ELR (cell line): ENCODE results near the gene DERL3.

Experiments
- DNase-seq: peaks from one replicate; pipeline ENCODE4 v3.0.0-alpha.2; 2015; ENCODE audit warnings: low read depth

DERL3 gene

DNA sequence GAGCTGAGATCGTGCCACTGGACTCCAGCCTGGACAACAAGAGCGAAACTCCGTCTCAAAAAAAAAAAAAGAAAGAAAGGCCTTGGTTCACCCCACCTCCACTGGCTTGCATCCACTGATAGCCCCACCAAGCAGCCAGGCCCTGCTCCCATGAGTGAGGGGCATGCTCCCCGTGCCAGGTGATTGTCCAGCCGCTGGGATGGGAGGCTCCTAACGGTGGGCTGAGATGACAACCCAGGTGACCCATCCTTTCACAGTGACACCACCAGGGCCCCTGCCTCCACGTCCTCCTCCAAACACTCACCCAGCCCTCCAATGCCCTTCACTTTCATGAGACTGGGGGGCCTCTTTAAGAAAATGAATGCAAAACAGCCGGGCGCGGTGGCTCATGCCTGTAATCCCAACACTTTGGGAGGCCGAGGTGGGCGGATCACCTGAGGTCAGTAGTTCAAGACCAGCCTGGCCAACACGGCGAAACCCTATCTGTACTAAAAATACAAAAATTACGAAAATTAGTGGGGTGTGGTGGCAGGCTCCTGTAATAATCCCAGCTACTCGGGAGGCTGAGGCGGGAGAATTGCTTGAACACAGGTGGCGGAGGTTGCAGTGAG, 8.6 kb upstream of the DERL3 start:
- no peak for DNase-seq

DNA sequence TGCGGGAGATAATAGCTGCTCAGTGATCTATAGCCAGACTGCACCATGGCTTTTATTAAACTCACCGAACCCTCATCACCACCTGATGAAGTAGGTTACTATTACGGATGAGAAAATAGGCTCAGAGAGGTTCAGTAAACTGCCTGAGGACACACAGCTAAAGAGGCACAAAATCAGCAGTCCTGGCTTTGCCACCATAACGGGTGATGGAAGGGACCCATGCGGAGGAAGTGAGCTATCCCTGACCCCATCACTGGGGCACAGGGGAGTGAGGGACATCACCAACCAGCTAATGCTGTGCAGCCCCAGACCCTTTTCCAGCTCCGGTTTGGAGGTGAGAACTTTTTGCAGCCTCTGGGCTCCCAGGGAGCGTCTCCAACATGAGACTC, 7.3 kb upstream of the DERL3 start:
- no peak for DNase-seq

DNA sequence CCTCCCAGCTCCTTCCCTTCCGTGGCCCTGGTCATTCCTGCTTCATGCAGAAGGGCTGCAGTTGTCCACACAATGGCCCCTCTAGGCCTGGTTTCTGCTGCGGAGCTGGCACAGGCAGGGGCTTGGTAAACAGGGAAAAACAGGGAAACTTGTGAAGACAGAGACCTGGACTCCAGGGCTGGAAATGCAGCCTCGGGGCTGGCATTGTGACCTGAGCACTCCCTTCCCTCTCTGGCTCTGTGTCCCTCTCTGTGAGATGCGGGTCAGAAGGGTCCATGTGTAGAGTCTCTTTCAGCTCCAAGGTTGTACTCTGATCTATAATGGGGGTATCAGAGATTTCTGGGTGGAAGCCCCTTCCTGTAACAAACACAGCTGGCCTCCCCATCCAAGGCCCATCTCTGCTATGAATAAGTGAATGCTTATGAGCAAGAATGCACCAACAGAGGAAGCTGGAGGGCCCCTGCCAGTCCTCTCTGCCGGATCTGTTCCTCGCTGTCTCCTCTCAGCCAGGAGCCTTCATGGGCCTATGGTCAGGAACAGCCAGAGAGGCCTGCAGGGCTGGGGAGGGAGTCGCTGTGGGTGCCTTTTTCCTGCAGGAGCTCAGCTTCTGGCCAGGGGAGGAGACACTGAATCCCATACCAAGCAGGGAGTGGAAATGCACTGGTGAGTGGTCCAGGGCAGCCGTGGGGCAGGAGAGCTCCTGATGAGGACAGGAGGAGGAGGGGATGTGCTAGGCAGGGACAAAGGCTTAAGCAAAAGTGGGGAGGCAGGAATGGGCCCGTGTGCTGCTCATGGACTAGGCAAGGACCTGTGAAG, 6.7 kb upstream of the DERL3 start:
- no peak for DNase-seq

DNA sequence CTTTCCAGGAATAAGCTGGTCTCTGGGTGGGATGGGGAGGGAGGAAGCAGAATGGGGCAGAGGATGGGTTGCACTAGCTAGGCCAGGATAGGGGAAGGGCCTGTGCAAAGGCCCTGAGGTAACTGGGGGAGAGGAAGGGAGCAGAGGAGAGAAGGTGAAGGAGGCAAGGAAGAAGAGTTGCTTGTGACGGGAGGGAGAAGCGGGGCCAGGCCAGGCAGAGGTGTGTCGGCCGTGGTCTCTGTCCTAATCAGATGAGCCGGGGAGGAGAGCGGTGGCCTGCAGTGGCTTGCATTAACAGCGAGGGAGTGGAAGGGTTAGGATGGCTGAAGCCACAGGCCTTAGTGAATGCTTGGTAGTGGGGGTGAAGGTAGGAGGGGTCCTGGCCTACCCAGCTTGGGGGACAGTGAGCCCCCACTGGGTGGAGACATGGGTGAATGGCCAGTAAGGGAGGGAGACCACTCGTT, 6.0 kb upstream of the DERL3 start:
- no peak for DNase-seq

DNA sequence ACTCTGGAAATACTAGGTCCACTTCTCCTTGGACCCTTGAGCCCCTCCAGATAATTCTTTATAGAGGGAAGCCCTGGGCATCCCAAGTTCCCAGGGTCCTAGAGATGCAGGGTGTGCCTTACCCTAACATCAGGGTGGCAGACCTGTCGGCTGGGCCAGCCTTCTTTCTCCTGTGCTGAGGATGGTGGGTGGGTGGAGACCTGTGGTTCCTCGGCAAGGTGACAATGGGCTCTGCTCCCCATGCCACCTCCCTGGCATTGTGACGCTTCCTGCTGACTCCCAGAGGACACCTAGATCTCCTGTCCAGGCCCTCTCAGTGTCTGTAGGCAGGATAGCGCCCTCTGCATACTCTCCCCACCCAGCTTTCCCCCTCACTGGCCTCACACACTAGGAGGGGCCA, 3.8 kb upstream of the DERL3 start:
- DNase-seq: no peak

DNA sequence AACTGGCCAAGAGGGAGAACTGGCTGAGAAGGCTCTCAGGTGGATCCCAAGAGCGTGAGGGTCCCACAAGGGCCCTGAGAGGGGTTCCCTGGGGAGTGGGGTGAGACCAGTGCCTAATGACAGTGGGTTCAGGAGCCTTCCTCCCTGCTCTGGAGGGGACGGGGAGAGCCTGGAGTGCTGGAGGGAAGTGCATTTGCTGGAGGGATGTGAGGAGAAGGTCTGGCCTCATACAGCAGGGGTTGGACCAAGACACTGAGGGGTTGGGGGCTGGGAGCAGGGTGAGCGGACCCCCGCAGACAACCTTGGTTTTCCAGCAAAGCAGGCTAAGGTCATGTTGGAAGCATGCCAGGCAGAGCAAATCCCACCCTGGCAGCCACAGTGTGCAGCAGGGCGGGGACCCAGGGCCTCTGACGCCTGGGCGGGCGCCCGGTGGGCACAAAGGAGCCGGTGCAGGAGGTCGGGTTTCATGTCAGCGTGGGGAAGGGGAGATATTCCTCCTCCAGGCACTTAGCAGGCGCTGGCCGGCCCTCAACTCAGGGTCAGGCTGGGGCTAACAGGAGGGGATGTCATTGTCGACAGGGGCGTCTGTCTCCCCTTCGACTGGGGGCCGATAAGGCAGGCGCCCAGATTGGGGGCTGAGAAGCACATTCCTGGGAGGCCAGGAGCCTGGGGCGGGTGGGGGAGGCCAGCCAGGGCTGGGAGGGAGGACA, 3.1 kb upstream of the DERL3 start:
- no peak for DNase-seq

DNA sequence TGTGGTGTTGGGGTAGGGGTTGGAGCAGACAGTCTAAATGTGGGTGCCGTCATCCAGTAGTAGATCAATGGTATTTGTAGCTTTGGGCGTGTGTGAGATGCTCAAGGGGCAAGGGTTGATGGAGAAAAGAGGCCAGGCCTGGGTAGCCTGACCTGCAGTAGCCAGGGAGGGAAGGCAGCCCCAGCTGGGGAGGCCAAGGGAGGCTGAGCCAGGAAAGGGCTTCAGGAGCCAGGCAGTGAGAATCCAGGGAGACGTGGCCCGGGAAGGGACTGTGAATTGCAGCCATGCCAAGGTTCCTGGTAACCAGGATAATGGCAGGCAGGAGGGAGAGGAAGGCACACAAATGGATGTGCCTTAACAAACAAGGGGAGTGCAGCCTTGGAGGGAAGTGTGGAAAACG, 2.5 kb upstream of the DERL3 start:
- no peak for DNase-seq

DNA sequence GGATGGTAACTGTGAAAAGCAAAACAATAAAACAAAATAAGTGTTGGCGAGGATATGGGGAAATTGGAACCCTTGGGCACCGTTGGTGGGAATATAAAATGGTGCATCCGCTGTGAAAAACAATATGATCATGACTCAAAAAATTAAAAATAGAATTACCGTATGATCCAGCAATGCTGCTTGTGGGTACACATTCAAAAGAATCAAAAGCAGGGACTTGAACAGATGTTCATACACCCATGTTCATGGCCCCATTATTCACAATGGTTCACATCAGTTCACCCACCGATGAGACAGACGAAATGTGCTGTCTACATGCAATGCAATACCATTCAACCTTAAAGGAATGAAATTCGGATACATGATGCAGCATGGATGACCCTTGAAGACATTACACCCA, 1.2 kb upstream of the DERL3 start:
- no peak for DNase-seq

DNA sequence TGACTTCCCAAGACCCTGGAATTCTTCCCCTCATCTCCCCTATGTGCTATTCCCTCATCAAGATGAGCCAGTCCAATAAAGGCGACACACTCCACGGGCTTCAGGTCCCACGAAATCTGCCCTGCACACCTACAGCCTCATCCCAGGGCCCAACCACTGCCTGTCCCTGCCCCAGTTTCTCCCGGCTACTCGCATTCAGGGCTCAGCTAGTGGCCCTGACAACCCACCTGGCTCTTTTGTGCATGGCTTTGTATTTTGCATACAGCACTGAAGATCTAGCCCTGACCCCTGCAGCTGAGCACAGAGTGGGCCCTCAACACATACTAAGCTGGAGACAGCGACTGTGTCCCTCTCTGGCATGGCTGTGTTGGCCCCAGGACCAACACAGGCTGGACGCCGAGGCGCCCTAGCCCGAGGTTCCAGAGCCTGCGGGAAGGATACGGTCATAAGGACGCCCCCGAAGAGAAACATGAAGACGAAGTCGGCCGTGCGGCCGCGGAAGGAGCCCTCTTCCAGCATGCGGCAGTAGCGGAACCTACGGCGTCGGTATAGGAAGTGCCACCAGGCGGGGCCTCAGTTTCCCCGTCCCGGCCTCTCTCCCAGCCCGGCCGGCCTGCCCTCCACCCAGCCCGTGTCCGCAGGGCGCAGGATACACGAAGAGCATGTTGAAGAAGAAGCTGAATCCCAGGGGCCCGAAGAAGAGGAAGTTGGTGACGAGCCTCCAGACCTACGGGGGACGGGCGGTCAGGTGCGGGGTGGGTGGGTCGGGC, 710 bp downstream of the DERL3 start:
- no peak for DNase-seq

DNA sequence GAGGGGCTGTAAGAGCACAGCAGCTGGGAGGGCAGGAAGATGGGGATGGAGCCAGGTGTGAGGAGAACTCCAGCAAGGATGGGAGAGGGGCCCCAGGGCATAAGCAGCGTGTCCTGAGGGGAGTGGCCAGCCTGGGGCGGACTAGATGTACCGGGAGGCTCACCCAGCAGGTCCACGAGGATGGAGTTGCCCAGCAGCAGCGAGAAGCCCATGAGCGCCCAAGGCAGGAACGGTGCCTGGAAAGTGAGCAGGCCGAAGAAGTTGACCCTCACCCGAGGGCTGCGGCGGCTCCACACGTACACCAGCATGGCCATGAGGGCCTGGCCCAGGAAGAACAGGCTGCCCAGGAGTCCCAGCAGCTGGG, 1.3 kb downstream of the DERL3 start:
- DNase-seq: no peak

DNA sequence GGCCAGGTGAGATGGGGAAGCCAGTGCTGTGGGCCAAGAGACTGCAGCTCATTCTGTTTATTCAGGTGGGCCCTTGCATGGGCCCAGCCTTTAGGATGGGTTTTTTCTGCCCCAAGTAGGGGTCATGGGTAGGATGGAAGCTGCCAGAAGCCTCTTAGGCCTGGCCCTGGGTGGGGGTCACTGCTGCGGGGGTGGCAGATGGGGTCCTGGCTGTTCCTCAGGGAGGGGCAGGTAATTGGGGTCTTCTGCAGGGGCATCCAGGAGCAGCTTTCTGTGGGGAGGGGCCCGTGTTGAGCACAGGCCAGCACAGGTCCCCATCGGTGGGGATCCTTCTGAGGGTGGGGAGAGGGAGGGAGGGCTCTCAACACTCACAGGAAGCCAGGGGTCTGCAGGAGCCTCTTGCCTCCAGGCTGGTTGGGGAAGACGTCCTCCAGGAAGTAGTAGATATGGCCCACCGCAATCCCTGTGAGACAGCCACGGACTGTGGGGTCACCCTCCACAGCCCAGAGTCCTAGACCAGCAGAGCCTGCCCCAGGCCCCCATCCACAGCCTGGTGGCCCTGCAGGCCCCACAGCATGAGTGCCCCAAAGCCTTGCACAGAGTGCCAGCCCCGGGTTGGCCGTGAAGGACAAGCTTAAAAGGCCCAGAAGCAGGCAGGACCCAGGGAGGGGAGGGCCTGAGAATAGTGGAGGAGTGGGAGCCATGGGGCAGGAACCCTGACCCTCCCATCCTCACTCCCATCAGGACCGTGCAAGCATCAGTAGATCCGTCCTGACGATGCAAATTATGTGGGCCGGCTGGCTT, 1.9 kb downstream of the DERL3 start:
- DNase-seq: no peak

DNA sequence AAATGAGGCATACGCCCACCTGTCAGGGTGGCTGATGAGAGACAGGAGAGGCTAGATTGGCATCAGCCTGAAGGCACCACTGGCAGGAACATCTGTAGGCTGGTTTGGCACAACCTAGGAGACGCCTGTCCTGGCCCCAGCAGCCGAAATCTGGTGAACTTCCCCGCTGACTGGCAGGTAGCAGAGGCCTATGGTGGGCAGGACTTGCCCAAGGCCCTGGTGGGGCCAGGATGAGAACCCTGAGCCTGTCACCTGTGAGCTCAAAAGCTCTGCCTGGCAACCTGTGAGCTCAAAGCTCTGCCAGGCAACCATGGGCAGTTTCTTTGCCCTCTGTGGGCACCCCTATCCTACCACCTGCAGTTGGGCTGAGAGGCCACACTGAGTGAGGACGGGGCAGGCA, 2.5 kb downstream of the DERL3 start:
- DNase-seq: no peak

DNA sequence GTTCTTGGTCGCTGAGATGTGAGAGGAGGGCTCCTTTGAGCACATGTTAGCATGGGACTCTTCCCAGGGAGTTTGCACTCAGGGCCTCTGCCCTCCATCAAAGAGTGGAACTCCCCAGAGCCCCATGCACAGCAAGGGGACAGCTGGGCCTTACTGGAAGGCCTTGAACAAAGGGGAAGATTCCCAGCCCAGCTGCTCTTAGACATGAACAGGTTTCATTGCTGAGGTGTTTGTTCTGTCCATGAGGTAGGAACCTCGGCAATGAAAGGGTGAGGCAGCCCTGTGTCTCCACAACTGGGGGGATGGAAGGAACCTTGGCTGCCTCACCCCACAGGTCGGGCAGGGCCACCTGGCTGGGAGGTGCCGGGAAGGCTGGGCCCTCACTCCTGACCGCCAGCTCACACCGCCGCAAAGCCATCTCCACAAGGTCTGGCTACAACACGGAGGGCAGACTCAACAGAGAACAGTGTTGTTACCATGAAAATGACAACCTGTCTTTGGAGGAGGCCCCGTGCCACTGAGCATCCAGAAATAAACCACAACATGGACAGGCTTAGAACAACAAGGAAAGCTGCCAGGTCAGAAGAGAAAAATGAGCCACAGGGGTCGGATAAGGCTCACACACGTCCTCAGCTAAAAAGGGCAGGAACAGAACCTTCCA, 3.2 kb downstream of the DERL3 start:
- DNase-seq: no peak

DNA sequence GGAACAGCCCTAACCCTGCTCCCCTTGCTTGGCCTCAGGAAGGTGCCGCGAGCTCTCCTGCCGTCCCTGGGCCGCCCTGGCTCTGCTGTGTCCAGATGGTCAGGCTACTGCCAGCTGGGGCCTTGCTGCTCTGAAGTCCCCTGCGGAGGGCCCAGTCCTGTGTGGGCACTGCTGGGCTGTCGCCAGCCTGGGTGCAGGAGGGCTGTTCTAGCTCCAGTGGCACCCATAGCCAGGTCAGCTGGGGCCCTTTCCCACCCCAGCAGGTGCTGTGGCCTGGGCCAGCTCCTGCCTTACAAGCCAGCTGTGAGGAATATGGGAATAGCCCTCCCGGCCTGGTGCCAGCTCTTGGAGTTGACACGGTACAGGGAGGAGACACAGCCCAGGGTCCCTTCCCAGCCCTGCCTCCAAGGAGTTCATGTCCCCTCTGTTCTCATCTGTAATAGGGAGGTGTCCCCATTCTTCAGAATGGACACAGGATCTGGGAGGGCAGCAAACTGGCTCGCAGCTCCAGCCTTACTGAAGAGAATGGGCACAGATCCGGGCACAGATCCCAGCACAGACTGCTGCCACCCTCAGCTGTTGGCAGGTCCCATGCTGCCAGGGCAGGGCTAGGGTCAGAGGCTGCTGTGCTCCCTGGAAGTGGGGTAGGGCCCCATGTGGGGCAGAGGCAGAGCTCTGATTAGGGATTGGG, 3.9 kb downstream of the DERL3 start:
- DNase-seq: no peak

DNA sequence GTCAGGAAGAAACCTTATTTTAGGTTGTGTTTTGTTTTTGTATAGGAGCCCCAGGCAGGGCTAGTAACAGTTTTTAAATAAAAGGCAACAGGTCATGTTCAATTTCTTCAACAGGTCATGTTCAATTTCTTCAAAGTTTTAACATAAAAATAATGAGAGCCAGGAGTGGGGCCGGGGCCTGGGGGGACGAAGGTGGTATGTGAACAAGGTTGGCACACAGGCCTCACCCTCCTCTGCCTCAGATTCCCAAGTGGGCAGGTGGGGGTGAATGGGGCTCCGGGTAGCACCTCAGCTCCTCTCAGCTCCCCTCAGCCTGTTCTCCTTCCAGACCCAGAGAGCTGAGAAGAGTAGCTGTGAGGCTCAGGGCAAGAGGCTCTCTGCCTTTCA, 4.4 kb downstream of the DERL3 start:
- no peak for DNase-seq

DNA sequence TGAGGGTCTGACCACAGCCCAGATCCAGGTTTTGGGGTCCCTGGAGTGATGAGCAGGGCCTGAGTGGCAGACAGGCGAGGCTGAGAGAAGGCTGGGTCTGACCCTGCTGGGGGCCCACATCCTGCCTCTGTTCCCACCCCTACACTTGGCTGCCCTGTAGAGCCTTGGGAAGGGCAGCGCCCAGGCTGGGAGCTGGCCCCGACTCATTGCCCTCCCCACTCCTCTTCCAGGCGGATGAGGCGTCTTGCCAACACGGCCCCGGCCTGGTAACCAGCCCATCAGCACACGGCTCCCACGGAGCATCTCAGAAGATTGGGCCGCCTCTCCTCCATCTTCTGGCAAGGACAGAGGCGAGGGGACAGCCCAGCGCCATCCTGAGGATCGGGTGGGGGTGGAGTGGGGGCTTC, 4.9 kb downstream of the DERL3 start:
- DNase-seq: no peak

DNA sequence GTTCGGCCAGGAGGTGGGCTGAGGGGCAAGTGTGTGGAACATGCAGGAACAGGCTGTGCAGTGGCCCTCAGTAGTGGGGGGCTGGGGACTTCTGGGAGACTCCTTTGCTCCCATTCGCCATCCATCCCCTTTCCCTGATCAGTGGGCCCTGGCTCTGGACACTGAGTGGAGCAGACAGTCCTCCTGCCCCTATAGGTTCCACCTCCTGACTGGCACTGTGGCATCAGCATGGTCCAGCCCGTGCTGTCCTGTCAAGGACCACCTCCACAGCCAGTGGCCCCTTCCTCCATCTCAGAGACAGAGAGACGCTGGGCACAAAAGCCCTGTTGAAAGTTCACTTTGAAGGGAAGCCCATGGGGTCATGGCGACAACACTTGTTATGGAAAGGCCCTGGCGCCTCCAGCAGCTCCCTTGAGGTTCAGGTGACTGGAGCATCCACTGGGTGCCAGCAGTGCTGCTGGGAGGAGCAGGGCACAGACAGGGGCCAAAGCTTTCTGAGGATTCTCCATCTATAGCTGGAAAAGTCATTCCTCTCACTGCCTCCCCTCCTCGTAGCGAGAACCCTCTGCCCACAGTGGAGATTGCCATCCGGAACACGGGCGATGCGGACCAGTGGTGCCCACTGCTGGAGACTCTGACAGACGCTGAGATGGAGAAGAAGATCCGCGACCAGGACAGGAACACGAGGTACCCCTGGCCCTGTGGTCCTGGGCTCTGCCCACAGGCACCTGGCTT, 5.6 kb downstream of the DERL3 start:
- no peak for DNase-seq

DNA sequence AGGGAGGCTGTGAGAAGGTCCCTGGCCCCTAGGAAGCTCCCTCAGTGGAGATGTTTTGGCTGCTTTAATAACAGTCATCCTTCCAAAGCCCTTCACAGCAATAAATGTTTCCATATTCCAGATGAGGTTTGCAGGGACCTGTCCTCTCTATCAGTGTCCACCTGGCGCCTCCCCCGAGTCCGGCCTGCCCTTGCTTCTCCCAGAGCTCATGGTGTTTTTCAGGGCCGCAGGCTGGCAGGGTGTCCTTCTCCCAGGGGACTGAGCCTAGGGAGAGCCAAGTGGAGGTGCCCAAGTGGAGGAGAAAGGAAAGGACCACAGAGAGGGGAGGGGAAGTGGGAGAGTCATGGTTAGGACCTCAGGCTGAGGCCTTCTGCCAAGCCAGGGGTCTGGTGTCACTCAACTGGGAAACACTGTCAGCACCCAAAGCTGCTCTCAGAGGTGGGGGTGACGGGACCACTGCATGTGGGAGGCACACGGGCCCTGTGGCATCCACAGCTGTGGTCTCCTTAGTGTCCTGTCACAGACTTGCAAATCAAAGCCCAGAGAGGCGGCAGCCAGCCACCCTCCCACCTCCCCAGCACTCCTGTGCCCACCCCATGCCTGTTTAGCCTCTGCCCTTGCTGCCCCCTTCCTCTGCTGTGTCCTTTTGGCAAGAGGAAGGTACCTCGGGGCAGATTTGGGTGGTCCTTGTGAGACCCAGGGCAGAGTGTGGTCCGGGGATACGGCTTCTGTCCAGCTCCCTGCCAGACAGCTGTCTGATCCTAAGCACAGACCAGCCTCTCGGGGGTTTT, 6.4 kb downstream of the DERL3 start:
- DNase-seq: no peak

DNA sequence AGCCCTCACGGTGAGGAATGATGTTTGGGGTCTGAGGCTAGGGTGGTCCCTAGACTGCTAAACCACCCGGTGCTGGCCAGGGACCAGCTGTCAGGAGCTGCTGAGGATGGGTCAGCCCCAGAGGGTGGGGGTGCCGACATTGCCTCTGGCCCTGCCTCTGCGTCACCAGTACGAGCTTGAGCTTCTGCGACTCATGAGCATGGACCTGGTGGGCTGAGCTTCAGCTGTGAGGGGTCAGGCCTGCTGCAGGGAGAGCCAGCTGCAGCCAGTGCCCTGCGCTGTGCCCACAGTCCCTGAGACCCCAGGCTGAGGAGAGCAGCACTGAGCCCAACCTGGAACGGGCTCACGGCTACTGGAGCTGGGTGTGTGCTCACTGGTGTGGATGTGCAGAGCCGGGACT, 7.0 kb downstream of the DERL3 start:
- DNase-seq: no peak
